H54 (cell line): ENCODE results near the gene RUBCN.
"Not testable (repeated sequence)": the region's sequence is repeated elsewhere in the genome, so short reads cannot be mapped to it uniquely, and the experiment has no call there.

Source experiments
- DNase-seq: peaks from one replicate; pipeline ENCODE4 v3.0.0; 2011; ENCODE audit warnings: low spot score, mixed read lengths; ENCODE audit not compliant: insufficient read length
- FAIRE-seq: peaks from 3 replicates; lab custom pipeline; 2011; peaks lifted over from hg19 to GRCh38; lab: Jason Lieb, UNC

Gene RUBCN

DNA sequence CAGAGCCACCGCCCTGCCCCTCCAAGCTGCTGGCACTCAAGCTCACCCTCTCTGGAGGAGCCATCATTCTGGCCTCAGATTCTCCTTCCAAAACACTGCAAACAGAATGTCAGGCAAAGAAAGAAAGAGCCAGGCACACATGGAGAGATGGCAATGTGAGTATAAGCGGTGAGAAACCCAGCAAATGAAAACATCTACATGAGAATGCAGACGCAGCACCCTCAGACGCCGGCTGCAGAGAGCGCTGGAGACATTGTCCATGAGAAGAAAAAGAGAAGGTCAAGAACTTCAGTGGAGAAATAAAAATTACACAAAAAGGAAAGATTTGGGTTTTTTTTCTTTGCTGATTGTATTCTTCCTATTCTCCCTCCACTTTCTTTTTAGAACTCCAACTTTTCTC, 74.4 kb downstream of the RUBCN start:
- not testable (repeated sequence) for FAIRE-seq, DNase-seq

DNA sequence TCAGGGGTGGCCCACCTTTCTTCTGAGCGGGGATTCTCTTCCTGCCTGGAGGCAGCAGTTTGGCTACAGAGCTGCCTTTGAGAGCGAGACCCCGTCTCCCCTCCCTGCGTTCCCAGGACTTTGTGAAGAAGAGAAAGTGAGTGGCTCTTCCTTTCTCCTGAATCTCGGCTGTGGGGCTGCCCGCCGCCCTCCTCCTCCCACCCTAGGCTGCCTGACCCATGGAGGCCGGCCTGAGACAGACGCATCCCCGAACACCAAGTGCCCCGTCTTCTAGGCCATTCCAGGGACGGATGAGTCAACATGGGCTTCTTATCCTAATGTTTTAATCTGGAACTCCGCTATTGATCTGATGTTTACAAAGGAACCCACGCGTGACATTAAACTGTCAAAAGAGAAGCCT, 74.8 kb downstream of the RUBCN start:
- DNase-seq, FAIRE-seq: not testable (repeated sequence)

DNA sequence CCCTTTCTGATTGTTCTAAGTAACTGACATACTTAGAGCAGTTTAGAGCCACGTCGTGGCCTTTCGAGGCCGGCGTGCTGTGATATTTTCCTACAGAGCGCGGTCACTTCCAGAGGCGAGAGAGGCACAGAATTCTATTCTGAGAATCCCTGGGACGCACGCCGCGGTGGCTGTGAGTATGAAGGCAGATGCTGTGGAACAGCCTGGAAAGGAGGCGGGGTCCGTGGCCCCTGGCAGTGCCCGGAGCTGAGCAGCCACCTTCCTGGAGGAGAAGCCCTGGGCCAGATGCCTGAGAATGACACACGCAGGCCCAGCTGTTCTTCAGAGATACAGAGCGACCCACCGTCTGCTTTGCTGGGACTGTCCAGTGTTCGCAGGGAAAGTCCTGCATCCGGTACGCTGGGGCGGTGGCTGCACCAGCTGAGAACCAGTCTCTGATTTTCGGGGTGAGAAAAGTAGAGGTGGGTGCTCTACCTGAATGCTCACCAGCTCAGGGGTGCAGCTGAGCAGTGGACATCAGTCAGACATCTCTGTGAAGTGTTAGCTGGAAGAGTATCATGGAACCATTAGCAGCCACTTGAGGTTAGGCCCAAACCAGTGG, 75.4 kb downstream of the RUBCN start:
- not testable (repeated sequence) for DNase-seq, FAIRE-seq

DNA sequence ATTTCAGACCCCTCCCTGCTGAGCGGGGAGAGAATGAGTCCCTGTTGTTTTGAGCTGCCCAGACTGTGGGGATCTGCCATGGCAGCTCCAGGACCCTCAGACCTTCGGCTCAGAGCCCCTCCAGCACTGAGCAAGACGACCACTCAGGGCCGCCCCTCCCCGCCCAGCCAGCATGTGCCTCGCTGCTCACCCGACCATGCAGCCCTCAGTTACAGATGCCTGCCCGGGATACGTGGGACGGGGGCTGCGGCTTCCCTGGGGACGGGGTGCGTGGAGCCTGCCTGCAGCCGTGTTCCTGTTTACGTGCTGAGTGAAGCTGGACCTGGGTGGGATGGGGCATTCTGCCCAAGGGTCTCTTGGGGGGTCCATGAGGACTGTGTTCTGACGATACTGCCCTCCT, 77.0 kb downstream of the RUBCN start:
- not testable (repeated sequence) for DNase-seq, FAIRE-seq

DNA sequence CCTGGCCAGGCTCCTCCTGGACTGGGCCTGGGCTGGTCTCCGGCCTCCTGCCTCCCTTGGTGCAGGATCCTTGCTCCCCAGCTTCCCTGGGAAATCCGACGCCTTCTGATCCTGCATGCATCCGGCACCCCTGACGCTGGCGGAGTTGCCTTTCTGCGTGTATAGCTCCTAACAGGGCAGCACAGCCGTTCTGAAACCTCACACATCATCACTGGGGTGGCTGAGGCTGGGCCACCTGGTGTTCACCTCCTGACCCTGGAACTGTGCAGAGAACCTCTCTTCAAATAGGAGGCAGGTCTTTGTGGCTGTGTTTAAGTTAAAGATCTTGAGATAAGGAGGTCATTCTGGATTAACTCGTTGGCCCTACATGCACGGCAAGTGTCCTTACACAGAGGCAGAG, 77.6 kb downstream of the RUBCN start:
- DNase-seq, FAIRE-seq: not testable (repeated sequence)

DNA sequence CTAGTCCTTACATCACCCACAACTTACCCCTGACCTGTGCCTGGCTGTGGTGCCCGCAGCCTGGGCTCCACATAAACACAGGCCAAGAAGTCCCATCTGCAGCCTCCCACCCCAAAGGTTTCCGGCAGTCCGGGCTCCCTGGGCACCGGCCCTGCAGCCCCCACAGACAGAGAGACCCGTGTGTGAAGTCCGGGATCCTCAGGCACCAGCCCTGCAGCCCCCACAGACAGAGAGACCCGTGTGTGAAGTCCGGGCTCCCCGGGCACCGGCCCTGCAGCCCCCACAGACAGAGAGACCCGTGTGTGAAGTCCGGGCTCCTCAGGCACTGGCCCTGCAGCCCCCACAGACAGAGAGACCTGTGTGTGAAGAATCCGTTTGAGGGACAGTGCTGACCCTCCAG, 78.0 kb downstream of the RUBCN start:
- not testable (repeated sequence) for FAIRE-seq, DNase-seq

DNA sequence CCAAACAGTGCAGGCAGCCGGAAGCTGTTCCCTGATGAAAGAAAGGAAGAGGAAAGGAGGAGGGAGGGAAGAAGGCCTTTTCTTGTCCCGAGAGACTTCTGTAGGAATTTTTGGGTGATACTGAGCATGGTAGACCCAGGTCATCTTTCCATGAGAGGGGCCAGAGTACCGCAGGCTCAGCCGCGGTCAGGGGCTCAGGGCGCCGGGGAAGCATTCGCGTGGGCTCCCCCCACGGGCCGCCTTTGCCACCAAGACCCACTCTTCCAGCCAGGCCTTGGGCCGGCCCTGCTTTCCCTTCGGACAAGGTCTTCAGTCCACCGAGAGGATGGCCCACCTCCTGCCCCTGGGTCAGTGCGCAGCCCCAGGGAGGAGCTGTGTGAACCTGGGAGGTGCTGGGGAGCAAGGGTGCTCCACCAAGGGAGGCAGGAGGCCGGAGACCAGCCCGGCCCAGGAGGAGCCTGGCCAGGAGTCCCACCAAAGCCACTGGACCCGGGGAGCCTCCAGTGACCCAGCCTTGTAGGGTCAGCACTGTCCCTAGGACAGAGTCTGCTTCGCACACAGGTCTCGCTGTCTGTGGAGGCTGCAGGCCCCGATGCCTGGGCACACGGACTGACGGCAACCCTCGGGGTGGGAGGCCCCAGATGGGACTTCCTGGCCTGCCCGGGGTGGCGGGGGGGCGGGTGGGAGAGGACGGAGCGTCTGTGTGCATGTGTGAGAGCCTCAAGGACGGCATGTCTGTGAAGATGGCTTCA, 79.0 kb downstream of the RUBCN start:
- not testable (repeated sequence) for FAIRE-seq, DNase-seq

DNA sequence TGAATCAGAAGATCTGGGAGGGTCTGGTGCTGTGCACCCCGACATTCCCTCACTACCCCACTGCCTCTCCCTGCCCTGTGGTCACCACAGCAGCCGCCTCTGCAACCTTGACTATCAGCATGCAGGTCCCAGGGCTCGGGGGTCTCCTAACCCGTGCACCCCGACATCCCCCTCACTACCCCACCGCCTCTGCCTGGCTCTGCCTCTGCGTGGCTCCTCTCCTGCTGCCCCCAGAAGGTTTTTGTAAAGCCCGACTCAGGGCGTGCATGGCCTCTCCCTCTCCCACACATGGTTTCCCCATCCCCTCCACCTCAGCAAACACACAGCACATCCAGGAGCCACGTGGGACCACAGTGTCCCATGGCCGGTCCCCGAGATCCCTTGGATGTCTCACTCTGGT, 79.7 kb downstream of the RUBCN start:
- not testable (repeated sequence) for FAIRE-seq, DNase-seq

- DNase-seq = not testable (repeated sequence)
Measured at GRCh38 chr3:197656129-197656528, 80.6 kb downstream of the RUBCN start.

DNA sequence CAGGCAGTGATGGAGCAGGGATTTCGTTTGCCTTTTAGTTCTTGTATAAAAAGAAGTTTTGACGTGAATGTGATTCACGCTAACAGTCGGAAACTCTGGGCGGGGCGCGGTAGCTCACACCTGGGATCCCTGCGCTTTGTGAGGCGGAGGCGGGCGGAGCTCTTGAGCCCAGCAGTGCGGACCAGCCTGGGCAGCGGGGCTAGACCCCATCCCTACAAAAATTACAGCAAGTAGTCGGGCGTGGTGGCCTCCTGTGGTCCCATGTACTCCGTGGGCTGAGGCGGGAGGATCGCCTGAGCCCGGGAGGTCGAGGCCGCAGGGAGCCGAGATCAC, 81.7 kb downstream of the RUBCN start:
- not testable (repeated sequence) for FAIRE-seq, DNase-seq

More at GRCh38 chr3:197656129-197656528, 80.6 kb downstream of the RUBCN start:
- not testable (repeated sequence) for FAIRE-seq

DNA sequence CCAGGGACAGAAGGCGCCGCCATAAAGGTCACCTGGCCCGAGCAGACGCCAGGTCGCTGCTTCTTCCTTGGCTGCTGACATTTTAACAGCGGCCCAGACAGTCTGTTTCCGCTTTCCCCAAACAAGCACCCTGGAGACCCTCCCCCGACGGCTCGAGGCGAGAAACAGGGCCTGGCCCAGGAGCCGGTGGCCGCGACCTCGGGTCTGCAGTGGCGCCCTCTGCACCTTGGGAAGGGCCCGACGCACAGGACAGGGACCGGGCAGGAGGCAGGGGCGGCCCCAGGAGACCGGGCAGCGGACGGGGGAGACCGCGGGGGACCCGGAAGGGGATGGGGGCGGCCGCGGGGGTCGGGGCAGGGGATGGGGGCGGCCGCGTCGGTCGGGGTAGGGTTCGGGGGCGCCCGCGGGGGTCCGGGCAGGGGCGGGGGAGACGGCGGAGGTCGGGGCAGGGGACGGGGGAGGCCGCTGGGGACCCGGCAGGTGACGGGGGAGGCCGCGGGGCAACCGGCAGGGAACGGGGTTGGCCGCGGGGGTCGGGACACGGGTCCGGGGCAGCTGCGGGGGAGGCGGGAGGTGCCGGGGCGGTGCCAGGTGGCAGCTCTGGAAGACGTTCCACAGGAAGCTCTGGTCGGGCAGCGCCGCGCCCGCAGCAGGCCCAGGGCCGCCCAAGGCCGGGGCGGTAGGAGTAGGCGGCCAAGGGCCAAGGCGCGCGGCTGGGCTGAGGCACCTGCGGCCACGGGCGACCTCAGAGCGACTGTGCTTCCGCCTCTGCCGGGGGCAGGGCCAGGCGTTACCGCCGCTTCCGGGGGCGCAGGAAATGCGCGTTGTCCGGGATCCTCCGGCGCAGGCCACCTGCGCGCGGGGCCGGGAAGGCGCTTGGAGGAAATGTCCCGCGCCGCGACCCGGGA, 82.4 kb downstream of the RUBCN start:
- FAIRE-seq = peak; percentile 43
- not testable (repeated sequence) for DNase-seq

DNA sequence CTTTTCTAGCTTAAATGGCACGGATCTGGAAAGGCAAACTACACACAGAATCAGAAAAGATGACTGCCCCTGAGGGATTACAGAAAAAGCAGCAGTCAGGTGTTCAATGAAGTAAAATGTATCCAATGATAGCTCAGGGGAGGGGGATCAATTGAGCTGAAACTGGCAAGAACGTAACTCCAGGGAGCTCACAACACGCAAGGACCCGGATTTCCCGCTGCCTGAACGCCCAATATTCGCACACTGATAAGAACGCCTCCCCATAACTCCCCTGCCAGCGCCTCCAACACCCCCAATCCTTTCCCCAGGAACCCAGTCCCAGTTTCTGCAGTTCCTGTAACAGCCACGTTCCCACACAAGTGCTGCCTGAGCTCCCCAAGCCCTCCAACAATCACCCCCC, 83.8 kb downstream of the RUBCN start:
- DNase-seq, FAIRE-seq: not testable (repeated sequence)

DNA sequence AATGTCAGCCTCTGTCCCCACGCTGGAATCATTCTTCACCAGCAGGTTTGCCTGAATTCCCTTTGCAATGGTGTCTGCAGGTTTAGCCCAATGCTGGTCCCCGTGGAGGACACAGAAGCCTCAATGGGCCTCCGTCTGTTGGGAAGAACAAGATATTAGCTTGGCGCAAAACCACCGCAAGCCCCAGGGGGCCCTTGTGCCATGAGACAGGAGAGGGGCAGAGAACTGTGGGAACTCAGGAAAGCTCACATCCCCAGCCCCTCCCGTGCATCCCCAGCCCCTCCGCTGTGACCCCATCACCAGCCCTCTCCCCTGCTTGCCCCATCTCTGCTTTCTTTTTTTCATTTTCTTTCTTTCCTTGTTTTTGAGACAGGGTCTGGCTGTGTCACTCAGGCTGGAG, 89.1 kb downstream of the RUBCN start:
- FAIRE-seq, DNase-seq: not testable (repeated sequence)

DNA sequence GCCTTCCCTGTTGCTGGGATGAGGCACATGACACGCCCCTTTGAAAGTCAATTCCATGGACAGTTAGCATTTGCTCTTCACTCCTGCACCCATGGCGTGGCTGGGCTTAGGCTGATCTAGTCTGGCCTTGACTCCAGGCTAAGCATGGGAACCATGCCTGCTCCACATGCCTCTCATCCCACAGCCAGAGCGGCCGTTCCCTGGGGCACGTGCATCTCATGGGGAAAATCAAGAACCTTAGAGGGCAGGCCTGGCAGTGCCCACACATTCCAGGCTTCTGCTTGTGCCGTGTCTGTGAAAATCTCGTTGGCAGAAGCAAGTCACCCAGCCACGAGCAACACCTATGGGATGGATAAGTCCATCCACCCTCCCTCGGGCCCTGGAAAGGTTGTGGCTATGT, 89.5 kb downstream of the RUBCN start:
- FAIRE-seq, DNase-seq: not testable (repeated sequence)

GRCh38 chr3:197646294-197646693, 90.4 kb downstream of the RUBCN start:
- FAIRE-seq, DNase-seq: not testable (repeated sequence)

- not testable (repeated sequence) for FAIRE-seq
Measured at GRCh38 chr3:197637556-197637955, 99.1 kb downstream of the RUBCN start.

DNA sequence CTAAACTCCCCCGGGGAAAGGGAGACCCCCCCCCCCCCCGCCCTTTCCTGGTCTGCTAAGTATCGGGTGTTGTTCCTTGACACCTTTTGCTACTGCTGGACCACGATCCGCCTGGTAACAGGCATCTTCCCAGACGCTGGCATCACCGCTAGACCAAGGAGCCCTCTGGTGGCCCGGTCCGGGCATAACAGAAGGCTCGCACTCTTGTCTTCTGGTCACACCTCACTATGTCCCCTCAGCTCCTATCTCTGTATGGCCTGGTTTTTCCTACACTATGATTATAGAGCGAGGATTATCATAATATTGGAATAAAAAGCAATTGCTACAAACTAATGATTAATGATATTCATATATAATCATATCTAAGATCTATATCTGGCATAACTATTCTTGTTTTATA, 104.7 kb downstream of the RUBCN start:
- not testable (repeated sequence) for DNase-seq, FAIRE-seq

More at GRCh38 chr3:197637556-197637955, 99.1 kb downstream of the RUBCN start:
- not testable (repeated sequence) for DNase-seq

DNA sequence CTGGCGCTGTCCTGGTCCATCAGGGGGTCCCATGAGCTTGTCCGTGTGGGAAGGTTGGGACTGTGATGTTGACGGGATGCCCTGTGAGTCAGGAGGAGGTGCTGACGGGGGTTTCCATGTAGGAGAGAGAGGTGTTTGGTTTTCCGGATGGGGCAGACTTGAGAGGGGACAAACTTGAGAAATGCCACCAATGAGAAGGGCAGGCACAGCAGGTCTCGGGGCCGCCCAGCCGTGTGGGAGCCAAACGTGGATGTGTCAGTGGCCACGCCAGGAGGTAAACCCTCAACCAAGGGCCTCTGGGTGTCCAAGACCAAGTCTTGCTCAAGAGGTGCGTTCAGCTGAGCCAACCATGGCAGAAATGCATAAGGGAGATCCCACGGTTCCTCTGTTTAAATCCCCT, 105.9 kb downstream of the RUBCN start:
- not testable (repeated sequence) for FAIRE-seq, DNase-seq

- FAIRE-seq, DNase-seq: not testable (repeated sequence)
Measured at GRCh38 chr3:197629286-197629685, 107.4 kb downstream of the RUBCN start.
